ENCODE data around the gene CTU1.

Gene CTU1

DNA sequence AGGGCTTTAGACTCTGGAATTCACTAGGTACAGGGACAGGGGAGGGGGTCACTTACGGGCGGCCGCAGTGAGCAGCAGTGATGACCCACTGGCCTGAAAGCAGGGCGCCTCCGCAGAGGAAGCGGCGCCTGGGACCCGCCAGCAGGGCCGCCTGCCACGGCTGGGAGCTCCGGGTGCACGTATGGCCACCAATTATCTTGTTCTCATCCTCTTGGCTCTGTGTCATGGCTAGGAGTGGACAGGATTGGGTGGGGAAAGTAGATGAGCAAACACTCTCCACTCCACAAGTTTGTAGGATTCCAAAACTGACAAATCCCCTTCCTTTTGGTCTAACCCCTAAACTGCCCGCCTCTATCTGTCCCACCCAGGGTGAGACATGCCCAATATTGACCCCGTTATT is 26.7 kb downstream of the CTU1 start:
- DNase-seq (ENCODE audit: low read depth), result no peak

DNA sequence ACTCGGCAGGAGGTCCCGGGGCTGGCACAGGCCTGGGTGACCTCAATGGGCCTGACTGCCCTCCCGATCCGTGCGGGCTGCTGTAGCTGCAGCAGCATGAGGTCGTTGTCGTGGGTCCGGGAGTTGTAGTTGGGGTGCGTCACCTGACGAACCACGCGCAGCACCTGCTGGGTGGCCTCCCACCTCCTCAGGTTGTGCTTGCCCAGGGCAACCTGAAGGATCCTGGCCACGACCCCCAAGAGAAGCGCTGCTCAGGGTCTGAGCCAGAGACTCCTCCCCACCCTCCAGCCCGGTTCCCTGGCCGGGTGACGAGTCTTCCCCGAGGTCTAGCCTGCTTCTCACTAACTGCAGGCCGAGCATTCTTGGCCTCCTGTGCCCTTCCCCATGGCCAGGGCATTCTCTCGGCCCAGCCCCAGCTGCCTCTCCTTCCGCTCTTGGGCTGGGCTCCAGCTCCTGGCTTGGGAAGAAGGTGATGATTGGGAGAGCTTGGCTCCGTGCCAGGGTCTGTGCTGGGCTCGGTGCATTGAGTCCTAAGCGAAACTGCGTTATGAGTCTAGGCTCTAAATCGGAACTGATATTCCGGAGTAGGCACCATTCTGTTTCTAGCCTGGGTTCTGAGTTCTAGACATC is 28.6 kb downstream of the CTU1 start:
- DNase-seq (ENCODE audit: low read depth), result no peak

DNA sequence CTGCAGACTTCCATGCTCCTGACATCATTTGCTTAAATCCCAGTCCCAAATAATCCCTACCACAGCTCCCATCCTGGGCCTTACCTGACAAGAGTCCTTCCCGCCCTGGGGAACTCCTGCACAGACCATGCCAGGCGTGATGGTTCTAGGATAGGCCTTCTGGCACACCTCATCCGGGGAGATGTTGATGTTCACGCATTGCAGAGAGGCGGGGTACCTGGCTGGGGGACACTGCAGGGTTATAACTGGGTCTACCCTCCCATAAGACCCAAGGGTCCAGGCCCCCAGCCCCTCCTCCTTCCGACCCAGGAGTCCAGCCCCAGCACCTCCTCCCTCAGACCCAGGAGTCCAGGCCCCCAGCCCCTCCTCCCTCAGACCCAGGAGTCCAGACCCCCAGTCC is 29.5 kb downstream of the CTU1 start:
- no peak for DNase-seq (ENCODE audit: low read depth)

GRCh38 chr19:51078104-51078503 is 30.1 kb downstream of the CTU1 start:
- DNase-seq (ENCODE audit: low read depth), result no peak

GRCh38 chr19:51076631-51077213 is 31.5 kb downstream of the CTU1 start:
- DNase-seq (ENCODE audit: low read depth), result no peak

- DNase-seq (ENCODE audit: low read depth), result no peak
These were observed 32.2 kb downstream of the CTU1 start for GRCh38 chr19:51075998-51076397.

DNA sequence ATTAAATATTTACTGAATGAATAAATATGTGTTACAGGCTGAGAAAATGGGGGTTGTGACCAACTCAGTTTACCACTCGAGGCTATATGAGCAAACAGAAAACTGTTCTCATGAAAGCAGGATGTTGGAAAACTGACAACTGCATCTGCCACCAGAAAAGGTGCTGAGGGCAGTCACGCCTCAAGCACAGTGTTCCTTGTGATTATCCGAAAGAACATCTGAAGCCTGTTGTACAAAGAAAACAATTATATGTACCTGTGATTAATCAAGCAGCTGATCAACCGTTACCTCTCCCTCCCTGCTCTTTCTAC is 37.2 kb downstream of the CTU1 start:
- no peak for DNase-seq (ENCODE audit: low read depth)

GRCh38 chr19:51070334-51071094 is 37.7 kb downstream of the CTU1 start:
- no peak for DNase-seq (ENCODE audit: low read depth)

DNA sequence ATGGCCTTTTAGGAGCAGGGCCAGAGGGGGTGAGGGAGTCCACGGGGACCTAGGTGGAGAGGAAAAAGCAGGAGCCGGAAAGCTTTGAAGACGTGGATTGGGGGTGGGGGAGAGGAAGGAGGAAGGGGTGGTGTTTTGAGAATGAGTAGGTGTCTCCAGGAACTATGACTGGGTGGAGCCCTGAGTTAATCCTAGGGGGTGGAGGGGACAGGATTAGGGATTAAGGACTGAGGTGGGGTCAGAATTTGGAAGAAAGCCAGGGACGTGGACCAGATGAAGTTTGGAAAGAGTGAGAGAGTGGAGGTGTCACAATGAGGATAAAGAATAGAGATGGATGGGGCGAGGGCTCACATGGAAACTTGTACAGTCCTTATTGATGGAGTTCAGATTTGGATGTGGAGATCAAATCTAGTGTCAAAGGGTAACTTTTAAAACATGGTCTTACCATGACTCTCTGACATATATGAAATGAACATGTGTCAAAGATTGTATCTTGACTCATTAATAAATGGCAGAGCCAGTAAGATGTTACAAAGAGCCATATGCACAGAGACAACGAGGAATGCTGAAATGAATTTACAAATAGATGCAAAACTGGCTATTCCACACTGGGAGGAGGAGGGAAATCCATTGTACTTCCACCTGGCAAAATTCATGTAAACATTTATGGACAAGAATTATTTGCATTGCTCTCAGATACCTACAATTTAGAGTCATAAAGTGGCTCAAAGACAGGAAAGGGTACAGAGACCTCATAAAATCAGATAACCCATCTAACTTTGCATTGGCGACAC is 41.6 kb downstream of the CTU1 start:
- no peak for DNase-seq (ENCODE audit: low read depth)

DNA sequence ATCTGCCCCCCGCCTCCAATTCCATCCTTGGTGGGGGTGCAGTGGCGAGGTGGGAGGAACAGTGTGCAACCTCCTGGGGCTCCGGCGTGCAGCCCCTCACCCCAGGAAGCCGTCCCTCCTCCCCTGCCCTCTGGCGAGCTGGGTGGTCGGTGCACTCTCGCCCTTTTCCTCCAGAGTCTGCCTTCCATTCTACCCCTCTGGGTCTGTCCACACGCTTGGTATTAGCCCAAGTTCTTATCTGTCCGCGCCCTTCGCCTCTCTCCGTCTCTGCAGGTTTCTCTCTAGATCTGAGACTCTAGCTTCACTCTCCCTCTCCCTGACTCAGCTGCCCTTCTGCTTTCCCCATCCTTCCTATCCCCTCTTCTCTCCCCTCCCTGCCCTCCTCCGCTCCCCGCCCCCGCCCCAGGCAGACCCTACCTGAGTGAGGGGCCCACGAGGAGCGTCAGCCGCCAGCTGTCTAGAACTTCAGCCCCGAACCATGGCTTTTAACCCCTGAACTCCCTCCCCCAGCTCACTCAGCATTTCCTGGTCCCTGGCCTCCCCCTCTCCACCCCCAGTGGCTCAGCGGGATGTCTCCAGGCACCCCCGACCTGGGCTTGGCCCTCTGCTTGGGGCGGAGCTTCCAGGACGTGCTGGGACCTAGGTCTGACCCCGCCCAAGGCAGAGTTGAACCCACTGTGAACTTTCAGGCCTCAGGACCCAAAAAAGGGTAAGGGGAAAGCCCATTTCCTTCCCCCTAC is 42.8 kb downstream of the CTU1 start:
- DNase-seq (ENCODE audit: low read depth), result no peak

- DNase-seq (ENCODE audit: low read depth), result no peak
These were observed 43.5 kb downstream of the CTU1 start, which contains the start of gene KLK13 for GRCh38 chr19:51064534-51065220. KLK13 (minus strand) TSS chr19:51065092; CDS start chr19:51065067, 25 bp downstream.

DNA sequence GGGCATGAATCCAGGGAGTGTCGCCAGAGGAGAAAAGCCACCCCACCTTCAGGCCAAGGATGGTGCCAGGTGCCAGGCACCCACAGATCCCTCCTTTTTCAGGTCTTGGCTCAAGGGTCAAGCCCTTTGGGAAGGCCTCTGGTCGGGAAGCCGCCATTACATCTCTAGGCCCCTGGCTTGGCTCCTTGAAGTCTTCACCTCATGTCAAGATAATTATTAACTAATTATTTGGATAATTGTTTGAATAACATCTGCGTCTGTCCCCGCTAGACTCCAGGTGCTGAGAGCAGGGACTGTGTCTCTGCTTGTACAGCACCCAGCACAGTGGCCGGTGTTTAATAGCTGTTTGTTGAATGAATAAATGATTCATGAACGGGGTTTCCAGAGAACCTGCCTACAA is 44.5 kb downstream of the CTU1 start:
- DNase-seq (ENCODE audit: low read depth), result no peak

DNA sequence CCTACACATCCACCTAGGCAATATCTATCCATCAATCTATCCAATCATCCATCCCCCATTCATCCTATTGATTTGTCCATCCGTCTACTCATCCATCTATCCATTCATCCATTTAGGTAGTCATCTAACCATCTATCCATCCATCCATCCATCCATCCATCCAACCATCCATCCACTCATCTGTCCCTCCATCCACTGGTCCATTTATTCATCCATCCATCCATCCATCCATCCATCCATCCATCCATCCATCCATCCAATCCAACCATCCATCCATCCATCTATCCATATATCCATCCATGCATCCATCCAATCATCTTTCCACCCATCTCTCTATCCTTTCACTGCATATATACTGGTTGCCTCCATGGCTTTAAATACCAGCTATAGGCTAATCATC is 47.2 kb downstream of the CTU1 start:
- DNase-seq (ENCODE audit: low read depth), result no peak

- DNase-seq (ENCODE audit: low read depth), result no peak
These were observed 47.9 kb downstream of the CTU1 start for GRCh38 chr19:51060336-51060735.

DNA sequence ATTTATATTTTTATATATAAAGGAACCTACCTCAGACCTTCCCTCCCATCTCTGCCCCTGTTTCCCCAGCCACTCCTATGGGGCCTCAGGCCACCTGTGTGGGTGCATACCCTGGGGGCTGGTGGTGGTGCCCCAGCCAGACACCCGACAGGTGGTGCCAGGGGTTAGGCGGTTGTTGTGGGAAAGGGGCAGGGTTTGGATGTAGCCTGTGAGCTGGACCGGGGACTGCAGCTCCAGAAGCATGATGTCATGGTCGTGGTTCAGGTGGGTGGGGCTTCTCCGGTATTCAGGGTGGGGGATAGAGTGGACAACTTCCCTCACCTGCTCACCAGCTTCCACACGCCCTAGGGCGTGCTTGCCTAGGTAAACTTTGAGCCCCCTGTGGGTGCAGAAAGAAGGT is 48.5 kb downstream of the CTU1 start:
- DNase-seq (ENCODE audit: low read depth), result no peak

DNA sequence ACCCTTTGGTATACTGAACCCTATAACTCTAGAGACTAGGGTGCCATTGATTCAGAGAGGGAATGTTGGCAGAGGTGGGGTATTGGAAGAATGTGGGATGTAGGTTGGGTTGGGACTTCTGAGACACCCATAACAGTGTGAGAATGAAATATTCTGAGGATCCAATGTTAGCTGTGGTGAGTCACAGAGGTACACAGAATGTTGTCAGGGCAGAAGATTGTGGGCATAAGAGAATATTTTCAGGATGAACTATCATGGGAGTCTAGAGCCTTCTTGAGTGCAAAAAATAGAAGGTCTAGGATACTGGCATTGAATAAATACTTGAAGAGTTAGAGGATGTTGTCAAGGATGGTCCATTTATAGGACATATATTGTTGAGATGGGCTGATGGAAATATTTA is 52.3 kb downstream of the CTU1 start:
- DNase-seq (ENCODE audit: low read depth), result no peak
